Calu3 (cell line): ENCODE data around the gene KCTD3. TPM values are rescaled to one million over a fixed set of nuclear protein-coding genes. Genes with fewer than 3 reads are reported as not detected.

Experiments
- BruUV-seq: library from RNA; stranded (reverse); fragments of 400-500 nt; replicated peaks from 2 replicates; lab custom pipeline; 2021; lab: Mats Ljungman, UMichigan
- CTCF ChIA-PET: fragments of 300-600 bp; sonication (Branson Sonifier 250); formaldehyde crosslinking; loops from one replicate; lab custom pipeline; 2022; ENCODE audit warnings: antibody characterized with exemption; lab: Charles Lee
- DNase-seq: peaks from one replicate; pipeline ENCODE4 v3.0.0; 2022
- H3K27ac Mint-ChIP-seq: one replicate; pipeline ENCODE4 v1.8.0; 2022; ENCODE audit warnings: mixed read lengths; ENCODE audit not compliant: unreplicated experiment
- H3K27me3 Mint-ChIP-seq: one replicate; pipeline ENCODE4 v1.8.0; 2022; ENCODE audit warnings: mixed read lengths; ENCODE audit not compliant: unreplicated experiment
- H3K36me3 Mint-ChIP-seq: one replicate; pipeline ENCODE4 v1.8.0; 2022; ENCODE audit warnings: mild to moderate bottlenecking, moderate library complexity, mixed read lengths; ENCODE audit not compliant: insufficient read depth, unreplicated experiment
- H3K4me1 Mint-ChIP-seq: one replicate; pipeline ENCODE4 v1.8.0; 2022; ENCODE audit warnings: mild to moderate bottlenecking, low read depth, mixed read lengths; ENCODE audit not compliant: unreplicated experiment
- H3K4me3 Mint-ChIP-seq: one replicate; pipeline ENCODE4 v1.8.0; 2022; ENCODE audit warnings: mild to moderate bottlenecking, low read depth, moderate library complexity, mixed read lengths; ENCODE audit not compliant: unreplicated experiment
- H3K9me3 Mint-ChIP-seq: one replicate; pipeline ENCODE4 v1.8.0; 2022; ENCODE audit warnings: low read depth, mixed read lengths; ENCODE audit not compliant: unreplicated experiment
- CTCF ChIP-seq: fragments of 200-600 bp; IDR thresholded peaks from one replicate; pipeline ENCODE4 v1.8.0; 2022; ENCODE audit warnings: antibody characterized with exemption; ENCODE audit not compliant: unreplicated experiment
- intact Hi-C: fragments of 100-400 bp; cut with micrococcal nuclease; formaldehyde crosslinking; loops from one replicate; pipeline ENCODE4 v1.10.0; 2022; ENCODE audit not compliant: unreplicated experiment
- total RNA-seq: library from RNA; stranded (reverse); gene quantifications from 2 replicates; pipeline ENCODE4 v1.2.3, GENCODE V29; 2022

Gene KCTD3
- total RNA-seq, 1 experiment from 2014 or later, result 48.8 TPM

DNA sequence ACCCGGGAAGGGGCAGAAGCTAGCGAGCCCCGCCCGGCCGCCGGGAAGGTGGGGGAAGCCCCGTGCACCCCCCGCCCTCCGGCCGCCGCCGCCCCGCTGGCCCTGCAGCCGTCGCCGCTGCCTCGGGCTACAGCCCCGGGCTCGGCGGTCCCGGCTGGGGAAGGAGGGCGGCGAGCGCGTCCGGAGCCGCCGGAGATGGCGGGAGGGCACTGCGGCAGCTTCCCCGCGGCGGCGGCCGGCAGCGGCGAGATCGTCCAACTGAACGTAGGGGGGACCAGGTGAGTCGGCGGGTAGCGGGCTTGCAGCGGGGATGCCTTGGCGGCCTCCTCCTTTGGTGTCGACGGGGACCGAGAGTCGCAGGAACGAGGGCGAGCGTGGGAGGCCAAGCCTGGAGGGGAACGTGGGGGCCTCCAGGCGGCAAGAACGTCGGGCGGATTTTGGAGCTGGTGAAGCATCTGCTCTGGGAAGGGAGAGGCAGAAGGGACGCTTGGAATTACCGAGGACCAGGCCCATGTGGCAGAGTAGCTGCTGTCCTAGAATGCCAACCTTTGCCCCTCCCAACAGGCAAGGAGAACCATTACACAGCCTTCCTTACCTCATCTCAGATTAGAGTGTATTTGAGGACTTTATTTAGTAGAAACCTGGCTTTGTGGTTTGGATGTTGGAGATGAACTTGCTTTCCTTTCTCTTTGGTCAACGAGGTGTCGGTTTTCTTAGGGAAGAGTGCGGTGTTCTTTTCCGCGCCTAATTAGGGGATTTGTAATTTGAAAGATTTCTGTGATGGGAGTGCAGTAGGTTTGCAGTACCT, 591 bp downstream of the KCTD3 start:
- no TSS peak for BruUV-seq
- CTCF ChIA-PET, result interaction anchor here (2.1 kb wide), 1 partner anchor 10 kb away, joined by 8 read pairs; no protein-coding TSS in a partner anchor
- H3K9me3 Mint-ChIP-seq, result no peaks in the 10 kb centered on the region
- TF ChIP-seq CTCF, result no peak
- H3K4me1 Mint-ChIP-seq, result peaks cover 41% of the 10 kb centered on the region
- intact Hi-C loops, result loop anchor here (2.0 kb wide), 1 partner anchor 39 kb away; no protein-coding TSS in a partner anchor
- peaks cover 60% of the 10 kb centered on the region for H3K36me3 Mint-ChIP-seq
- peak; percentile 63 for DNase-seq
- H3K27me3 Mint-ChIP-seq, result no peaks in the 10 kb centered on the region
- H3K27ac Mint-ChIP-seq, result peak overlapping the region; percentile 99
- H3K4me3 Mint-ChIP-seq, result peak overlapping the region; percentile 95

DNA sequence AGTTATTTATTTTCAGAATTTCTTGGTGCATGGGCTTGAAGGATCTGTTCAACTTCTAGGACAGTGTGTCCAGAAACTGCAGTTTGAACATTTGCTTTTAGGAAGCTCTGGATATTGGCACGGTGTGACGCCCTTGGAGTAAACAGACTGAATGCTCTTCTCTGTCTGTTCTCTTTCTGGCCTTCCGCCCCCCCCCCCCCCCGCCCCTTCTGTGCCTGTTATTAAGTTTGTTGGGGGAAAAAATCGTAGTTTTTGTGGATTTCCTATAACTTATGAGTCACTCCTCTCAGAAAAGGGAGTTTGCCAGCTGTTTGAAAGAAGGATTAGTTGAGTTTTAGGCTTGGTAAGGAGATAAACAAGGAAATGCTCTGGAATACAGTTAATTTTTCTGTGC, 1.2 kb downstream of the KCTD3 start:
- CTCF ChIA-PET, result interaction anchor here (2.1 kb wide), 1 partner anchor 10 kb away, joined by 8 read pairs; no protein-coding TSS in a partner anchor
- Mint-ChIP-seq H3K27ac (peak overlapping the region; percentile 99), H3K27me3 (no peaks in the 10 kb centered on the region), H3K36me3 (peaks cover 63% of the 10 kb centered on the region), H3K9me3 (no peaks in the 10 kb centered on the region), H3K4me1 (peaks cover 47% of the 10 kb centered on the region), H3K4me3 (peak overlapping the region; percentile 95)
- TF ChIP-seq CTCF, result no peak
- BruUV-seq, result no TSS peak
- intact Hi-C loops, result loop anchor here (2.0 kb wide), 1 partner anchor 39 kb away; no protein-coding TSS in a partner anchor
- DNase-seq, result no peak

- Mint-ChIP-seq H3K36me3 (peaks cover 70% of the 10 kb centered on the region), H3K4me3 (peak overlapping the region; percentile 95), H3K27me3 (no peaks in the 10 kb centered on the region), H3K27ac (peak overlapping the region; percentile 99), H3K9me3 (no peaks in the 10 kb centered on the region), H3K4me1 (peaks cover 56% of the 10 kb centered on the region)
- intact Hi-C loops, result loop anchor here (1.0 to 2.0 kb wide), 2 partner anchors 27 to 37 kb away; no protein-coding TSS in a partner anchor
- CTCF ChIA-PET, result interaction anchor here (0.7 to 2.1 kb wide), 3 partner anchors 12 to 378 kb away, joined by 4 to 8 read pairs (median 4); no protein-coding TSS in a partner anchor
- no peak for DNase-seq
- TF ChIP-seq CTCF, result no peak
- BruUV-seq, result no TSS peak
Measured at GRCh38 chr1:215569986-215570824, 3.1 kb downstream of the KCTD3 start.

DNA sequence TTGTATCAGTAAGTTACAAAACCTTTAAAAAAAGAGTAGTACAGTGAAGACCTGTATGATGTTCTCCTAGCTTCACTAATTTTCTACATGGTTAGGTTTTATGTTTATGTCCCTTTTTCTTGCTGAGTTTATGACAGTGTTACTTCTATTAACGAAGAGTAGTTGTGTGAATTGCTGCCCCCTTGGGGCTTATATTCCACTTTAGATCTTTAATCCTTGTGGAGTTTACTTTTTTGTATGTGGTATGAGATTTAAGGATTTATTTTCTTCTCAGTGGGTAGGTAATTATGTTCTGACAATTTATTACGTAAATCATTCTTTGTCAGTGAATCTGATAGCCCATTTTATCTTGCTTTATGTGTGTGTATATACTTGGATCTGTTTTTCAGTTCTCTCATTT, 14.8 kb downstream of the KCTD3 start:
- Mint-ChIP-seq H3K27me3 (no peaks in the 10 kb centered on the region), H3K4me1 (peaks cover 40% of the 10 kb centered on the region), H3K27ac (peak overlapping the region; percentile 62), H3K4me3 (no peak overlapping the region), H3K9me3 (no peaks in the 10 kb centered on the region), H3K36me3 (peaks cover 56% of the 10 kb centered on the region)
- DNase-seq, result no peak
- no peak for TF ChIP-seq CTCF
- intact Hi-C loops, result no loop called here
- CTCF ChIA-PET, result interaction anchor here (0.6 kb wide), 1 partner anchor 12 kb away, joined by 4 read pairs; no protein-coding TSS in a partner anchor
- no TSS peak for BruUV-seq
